Activated gamma-delta T cell treated with anti-CD3 and anti-CD28 coated beads, Interleukin-2, amount 50 U/mL, for 16 hours (primary cell): ENCODE data around the gene NIPA2.
"Not testable (repeated sequence)": the region's sequence is repeated elsewhere in the genome, so short reads cannot be mapped to it uniquely, and the experiment has no call there.

Experiments used
- DNase-seq: peaks from one replicate; pipeline ENCODE4 v3.0.0-alpha.2; 2020; ENCODE audit warnings: low read depth

Gene NIPA2

DNA sequence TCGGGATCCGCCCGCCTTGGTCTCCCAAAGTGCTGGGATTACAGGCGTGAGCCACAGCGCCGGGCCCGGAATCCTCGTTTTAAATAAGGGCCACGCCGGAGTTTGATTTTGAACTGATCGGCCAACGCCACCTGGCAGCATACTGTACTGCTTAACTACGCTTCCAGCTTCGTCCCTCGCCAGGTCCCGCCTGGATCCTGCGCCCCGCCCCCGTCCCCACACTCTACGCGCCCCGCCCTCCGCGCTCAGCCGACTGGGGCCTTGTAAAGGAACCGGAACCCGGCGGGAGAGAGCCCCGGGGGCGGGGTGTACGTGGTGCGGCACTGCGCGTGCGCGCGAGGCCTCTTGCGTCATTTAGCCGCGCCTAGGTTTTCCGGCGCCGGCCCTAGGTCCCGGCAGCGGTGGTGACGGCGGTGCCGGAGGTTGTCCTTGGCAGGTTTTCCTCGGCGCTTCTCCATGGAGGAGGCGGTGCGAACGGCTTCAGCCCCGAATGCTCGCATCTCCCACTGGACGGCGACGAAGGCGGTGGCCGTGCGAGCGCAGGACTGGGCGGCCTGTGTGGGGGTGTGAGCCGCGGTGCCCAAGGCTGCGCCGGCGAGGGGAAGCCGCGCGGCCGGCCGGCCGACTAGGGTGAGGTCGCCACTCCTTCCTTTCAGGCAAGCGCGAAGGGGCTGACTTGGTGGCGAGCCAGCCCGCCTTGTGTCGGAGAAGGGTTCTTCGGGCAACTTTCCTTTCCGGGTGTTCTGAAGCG, at the start of gene NIPA2:
Gene NIPA2, plus strand, starts transcription at position 375 of the 751 bp plus-strand sequence. CDS start 13,066 bp downstream, outside the sequence.
- DNase-seq: peak; percentile 96

DNA sequence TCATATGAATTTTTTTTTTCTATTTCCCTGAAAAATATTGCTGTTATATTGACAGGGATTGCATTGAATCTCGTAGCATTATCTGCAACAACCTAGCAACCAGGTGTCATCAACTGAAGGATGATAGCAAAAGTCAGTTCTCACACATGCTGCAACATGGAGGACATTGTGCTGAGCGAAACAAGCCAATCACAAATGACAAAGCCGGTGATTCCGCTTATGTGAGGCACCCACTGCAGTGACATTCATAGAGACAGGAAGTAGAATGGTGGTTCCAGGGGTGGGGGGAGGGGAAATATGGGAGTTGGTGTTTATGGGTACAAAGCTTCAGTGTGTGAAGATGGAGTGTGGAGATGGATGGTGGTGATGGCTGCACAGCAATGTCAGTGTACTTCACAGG, 44.4 kb upstream of the NIPA2 start:
- DNase-seq: no peak

DNA sequence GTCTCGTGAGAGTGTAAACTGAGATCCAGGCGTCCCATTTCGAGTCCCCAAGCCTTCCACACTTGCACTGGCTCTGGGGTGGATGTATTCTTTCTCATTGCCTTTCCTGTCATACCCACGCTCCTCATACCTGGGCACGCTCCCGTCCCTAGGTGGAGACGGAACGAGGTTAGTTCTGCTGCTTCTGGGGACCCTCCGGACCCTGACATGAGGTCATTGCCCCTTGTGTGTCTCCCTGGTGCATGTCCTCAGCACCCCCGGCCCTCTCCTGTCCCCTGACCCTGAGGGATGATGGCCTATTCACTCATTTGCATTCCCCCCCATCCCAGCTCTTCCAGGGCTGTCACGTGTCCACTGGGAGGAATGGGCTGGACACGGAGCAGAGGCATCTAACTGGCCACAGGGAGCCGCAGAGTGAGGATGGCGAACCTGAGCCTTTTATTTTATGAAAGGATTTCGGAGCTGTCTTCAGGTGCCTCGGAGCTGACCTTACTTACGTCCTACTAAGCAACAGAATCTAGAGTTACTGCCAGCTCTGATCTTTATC, 43.8 kb upstream of the NIPA2 start:
- DNase-seq: no peak

DNA sequence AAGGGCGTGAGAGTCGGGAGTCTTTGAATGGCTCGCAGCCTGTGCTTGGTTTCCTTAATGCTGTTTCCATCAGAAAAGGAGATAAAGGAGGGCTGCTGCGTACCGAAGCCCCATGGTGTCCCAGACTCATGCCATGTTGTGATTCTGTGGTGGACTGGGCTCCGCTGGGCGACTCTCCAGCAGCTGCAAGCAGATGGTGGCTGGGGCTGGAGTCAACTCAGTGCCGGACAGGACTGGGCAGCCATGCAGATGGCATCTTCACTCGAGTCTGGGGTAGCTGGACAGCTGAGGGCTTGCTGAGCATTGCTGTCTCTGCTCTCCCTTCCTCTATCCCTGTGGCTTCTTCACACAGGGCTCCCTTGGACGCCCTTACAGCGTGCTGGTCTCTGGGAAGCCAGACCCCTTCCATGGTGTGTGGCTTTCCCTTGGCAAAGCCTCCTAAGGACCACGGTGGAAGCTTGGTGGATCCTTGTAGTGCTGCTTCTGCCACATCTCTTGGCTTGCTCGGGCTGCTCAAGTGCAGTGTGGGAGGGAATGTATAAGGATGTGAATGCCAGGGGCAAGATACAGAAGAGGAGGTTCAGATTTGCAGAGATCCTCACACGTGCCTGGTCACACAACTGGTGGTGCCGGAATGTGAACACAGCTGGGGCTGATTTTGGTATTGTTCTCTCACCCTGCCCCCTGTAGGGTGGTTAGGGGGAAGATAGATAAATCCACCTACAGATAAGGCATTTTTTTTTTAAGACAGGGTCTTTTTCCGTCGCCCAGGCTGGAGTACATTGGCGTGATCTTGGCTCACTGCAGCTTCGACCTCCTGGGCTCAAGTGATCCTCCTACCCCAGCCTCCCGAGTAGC, 43.0 kb upstream of the NIPA2 start:
- no peak for DNase-seq

DNA sequence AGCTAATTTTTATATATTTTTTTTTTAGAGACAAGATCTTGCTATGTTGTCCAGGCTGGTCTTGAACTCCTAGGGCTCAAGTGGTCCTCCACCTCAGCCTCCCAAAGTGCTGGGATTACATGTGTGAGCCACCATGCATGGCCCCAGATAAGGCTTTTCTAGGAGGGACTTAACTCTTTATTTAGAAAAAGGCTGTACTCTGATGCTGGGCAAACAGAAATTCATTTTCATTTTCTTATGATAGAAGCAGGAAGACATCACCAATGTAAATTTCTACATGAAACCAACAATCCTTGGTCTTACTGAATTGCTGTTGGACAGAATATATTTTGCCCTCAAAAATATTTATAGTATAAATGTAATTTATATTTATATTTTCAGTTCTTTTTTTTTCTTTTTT, 42.4 kb upstream of the NIPA2 start:
- DNase-seq: no peak

DNA sequence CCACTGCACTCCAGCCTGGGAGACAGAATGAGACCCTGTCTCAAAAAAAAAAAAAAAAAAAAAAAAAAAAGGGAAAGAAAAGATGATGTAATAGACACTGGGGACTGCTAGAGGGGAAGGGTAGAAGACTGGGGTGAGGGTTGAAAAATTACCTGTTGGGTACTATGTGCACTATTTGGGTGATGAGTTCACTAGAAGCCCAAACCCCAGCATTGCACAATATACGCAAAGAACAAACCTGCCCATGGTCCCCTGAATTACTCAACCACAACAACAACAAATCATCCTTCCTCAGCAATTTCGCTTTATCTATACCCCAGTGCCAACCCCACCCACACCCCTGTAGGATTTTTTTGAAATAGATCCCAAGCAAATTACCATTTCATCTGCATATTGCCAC, 38.6 kb upstream of the NIPA2 start:
- DNase-seq: no peak

DNA sequence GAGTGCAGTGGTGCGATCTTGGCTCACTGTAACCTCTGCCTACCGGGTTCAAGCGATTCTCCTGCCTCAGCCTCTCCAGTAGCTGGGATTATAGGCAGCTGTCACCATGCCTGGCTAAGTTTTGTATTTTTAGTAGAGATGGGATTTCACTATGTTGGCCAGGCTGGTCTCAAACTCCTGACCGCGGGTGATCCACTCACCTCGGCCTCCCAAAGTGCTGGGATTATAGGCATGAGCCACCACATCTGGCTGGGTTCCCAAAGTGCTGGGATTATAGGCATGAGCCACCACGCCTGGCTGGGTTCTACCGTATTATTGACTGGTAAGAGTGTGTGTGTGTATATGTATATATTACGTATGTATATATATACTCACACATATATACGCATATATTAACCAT, 35.5 kb upstream of the NIPA2 start:
- not testable (repeated sequence) for DNase-seq

DNA sequence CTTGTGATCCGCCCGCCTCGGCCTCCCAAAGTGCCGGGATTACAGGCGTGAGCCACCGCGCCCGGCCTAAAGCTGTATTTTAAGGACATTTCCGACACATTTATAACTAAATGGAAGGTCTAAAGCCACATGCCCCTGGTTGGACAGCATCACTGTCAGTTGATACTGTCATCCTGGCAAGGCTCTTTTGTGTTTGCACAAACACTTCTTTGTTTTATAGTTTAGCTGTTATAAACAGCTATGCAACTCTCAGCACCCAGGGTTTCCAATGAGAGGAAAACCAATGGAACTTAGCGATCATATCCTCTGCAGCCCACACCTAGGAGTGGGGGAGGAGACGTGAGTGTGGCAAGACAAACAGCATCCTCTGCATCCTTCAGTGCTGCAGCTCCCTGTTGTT, 32.3 kb upstream of the NIPA2 start:
- no peak for DNase-seq

DNA sequence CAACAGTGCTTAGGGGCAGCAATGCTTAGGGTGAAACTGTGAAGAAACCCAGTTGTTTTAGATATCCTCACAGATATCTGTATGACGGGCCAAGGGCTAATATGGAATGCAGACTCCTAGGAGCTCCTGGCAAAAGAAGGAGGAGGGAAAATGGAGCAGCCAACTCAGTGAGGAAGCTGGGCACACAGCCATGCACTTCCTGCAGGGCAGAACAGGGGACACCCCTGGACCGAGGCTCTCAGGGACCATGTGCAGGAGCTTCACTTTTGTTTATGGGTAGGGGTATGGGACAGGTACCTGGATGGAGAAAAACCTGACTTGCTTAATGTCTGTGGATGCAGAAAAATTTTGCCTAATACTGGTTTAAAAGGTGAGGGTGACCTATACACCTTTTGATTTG, 31.8 kb upstream of the NIPA2 start:
- no peak for DNase-seq

DNA sequence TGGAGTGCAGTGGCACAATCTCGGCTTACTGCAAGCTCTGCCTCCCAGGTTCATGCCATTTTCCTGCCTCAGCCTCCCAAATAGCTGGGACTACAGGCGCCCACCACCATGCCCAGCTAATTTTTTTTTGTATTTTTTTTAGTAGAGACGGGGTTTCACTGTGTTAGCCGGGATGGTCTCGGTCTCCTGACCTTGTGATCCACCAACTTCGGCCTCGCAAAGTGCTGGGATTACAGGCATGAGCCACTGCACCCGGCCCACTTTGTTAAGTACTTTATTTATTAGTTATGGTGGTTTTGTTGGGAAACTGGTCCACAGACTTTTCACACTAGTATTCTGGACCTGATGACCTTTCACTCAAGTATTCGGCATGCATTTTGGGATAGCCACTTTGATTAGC, 30.6 kb upstream of the NIPA2 start:
- not testable (repeated sequence) for DNase-seq

DNA sequence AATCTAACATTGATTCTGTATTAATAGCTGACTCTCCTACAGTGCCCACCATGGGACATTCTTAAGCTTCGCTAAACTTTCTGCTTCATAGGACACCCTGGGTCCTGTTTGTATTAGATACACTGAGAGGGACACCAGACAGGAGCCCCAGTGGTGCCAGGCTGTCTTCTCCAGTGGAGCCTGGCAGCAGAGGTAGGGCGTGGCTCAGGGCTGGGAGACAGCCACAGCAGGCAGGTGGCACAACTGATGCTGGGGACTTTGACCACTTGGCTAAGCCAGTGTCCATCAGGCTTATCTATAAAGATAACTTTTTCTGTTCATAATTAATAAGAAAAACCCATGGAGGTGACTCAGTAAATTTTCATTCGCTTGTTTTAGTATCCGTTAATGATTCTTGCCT, 30.2 kb upstream of the NIPA2 start:
- no peak for DNase-seq

DNA sequence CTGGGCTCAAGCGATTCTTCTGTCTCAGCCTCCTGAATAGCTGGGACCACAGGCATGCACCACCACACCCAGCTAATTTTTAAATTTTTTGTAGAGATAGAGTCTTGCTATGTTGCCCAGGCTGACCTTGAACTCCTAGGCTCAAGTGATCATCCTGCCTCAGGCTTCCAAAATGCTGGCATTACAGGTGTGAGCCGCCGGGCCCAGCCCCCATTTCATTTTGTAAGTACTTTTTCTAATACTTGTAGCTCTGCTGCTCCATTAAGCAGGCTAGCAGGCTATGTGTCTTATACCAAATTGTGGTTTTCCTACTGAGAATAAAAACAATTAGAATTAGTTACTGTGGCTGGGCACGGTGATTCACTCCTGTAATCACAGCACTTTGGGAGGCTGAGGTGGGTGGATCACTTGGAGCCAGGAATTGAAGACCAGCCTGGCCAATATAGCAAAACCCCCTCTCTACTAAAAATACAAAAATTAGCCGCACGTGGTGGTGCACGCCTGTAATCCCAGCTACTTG, 29.6 kb upstream of the NIPA2 start:
- DNase-seq: no peak

DNA sequence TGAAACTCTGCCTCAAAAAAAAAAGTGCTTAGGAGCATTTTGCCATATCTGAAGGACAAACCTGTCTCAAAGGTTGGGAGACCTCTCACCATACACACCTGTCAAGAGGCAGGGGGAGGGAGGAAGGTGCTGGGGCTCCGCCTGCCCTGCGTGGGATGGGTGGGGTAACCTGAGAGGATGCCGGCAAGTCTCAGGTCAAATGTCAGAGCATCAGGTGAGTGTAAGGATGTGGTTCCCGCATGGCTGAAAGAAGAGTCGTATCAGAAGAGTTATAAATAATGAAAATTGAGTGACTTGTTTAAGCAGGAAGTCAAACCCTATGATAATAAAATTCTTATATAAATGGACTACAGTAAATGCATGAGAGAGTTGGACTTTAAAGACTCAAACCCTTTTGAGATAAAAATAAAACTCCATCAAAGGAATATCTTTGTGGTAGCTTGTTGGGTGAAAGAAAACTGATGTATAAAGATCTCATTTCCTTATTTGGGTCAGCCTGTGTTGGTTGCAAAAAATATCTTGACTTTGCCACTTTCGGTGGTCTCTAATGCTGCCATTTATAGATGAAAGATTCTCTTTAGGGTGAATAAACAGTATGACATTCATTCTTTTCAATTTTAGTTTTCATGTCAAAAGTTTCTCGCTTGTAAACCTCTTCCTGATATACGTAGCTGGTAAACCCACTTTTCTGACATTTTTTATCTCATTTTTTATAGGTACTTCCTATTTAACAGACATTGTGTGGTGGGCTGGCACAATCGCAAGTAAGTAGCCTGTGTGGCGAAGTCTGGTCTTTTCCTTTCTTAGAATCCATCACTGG, 28.2 kb upstream of the NIPA2 start:
- DNase-seq: no peak

DNA sequence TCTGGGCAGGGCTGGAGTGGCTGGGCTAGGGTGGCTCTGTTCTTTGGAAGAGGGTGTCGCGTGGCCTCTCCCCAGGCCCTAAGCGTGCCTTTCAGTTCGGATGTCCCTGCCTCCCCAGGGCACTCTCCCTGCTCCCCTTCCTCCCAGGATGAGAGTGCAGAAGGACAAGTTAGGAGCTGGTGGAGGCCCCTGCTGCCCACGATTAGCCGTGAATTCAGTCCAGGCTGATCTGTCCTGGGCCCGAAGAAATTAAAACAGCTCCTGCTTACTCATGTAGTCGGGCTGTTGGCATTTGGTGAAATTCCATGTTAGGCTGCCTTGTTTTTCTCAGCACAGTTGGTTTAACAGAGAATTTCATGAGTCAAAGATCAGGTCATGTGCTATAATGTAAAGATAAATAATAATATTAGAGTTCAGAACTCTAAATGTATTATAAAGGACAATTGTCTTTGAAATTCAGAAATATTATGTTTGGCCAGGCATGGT, 27.6 kb upstream of the NIPA2 start:
- DNase-seq: no peak

DNA sequence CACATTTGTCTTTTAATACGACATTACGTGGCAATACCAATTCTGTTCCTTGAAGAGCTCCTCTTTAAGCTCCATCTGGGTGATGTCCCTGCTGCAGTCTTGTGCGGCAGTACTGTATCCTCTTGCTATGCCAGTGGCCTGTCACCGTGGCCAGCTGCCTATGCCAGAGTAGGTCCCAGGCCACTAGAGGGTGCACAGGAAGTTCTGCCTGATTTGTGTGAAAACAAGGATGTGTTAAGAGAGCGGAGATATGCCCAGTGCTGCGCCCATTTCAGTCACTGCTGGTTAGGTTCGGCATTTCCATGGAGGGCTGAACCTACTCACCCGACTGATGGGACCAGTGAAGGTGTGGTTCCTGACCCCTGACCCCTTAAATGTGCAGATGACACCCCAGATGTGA, 26.8 kb upstream of the NIPA2 start:
- no peak for DNase-seq

DNA sequence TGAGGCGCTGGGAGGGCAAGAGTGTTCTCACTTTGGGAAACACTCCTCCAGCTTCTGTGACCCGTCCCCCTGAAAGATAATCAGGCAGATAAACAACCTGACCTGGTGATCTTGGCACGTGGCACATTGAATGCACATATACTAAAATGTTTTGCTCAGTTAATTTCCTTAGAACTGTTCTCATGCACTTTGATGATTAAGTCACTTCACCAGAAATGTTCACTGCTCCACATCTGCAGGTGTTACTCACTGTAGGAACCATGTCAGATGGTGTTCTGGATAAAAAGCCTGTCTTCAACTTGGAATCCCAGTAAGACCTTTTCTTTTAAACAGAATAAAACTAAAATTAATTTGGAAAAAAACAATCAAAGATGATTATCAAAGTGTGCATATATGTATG, 24.6 kb upstream of the NIPA2 start:
- DNase-seq: no peak

DNA sequence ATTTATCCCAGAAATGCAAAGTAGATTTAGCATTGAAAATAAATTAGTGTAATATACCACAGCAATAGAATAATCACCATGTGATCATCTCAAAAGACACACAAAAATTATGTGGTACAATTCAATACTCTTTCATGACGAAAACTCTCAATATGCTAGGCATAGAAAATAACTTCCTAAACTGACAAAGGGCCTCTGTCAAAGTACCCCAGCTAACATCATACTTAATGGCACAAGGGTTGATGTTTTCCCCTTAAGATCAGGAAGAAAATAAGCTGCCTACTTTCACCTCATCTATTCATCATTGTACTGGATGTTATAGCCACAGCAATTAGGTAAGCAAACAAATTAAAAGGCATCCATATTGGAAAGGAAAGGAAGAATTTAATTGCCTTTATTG, 22.7 kb upstream of the NIPA2 start:
- no peak for DNase-seq

DNA sequence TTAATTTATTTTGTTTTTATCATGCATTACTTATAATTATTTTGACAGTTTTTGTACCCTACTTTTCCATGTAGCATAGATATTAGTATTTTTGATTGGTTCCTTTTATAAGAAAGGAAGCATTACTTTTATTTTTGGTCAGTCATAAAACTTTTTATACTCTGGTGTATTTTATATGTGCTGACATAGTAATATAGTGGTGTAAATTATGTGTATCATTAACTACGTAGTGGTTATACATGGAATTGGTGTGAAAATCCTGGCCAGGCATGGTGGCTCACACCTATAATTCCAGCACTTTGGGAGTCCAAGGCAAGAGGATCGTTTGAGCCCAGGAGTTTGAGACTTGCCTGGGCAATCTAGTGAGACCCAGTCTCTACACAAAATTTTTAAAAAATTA, 18.8 kb upstream of the NIPA2 start:
- no peak for DNase-seq

DNA sequence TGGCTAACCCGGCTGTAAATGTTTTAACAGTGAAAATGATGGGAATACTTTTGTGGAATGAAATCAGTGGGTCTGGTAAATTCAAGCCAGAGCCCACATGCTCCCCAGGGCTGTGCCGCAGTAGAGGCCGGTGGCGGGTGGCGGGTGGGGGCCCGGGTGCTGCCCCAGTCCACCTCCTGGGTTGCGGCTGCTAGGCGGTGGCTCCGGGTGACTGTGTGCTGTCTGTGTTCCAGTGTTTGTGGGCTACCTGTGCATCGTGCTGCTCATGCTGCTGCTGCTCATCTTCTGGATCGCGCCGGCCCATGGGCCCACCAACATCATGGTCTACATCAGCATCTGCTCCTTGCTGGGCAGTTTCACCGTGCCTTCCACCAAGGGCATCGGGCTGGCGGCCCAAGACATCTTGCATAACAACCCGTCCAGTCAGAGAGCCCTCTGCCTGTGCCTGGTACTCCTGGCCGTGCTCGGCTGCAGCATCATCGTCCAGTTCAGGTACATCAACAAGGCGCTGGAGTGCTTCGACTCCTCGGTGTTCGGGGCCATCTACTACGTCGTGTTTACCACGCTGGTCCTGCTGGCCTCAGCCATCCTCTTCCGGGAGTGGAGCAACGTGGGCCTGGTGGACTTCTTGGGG, 14.9 kb upstream of the NIPA2 start:
- no peak for DNase-seq

DNA sequence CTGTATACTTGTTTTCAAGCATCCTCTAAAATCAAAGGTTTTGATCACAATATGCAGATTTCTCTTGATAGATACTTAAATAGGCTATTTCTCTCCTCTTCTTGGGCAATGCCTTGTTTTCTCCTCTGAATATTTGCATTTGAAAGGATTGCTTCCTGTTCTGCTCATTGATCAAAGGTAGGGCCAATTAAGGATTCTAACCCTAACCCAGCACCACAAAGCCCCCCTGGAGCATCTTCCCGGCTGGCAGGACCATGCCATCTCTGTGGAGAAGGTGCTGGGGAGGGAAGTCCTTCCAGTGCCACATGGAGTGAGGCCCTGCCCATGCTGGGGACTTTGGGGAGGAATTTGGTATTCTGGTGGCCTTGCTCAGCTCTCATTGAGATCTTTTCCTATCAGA, 11.3 kb upstream of the NIPA2 start:
- DNase-seq: no peak

DNA sequence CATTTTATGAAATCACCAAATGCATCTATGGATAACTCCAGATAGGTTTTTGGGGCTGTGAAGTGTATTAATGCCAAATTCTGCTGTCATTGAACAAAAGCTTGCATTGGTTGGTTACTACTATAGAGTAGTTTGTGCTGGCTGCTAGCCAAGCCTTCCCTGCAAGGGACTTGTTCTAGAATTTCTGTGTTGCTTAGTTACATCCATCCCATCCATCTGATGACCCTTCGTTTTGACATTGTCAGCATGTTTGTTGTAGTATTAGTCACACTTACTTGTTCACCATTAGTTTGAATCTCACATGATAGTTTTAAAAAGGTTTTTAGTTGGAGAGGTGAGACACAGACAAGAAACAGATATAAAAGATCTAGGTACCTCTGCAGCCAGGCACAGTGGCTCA, 7.0 kb upstream of the NIPA2 start:
- DNase-seq: no peak
